HEK293T (cell line): Measurements from ENCODE around the gene MYLK4.
"Not testable (repeated sequence)": the region's sequence is repeated elsewhere in the genome, so short reads cannot be mapped to it uniquely, and the experiment has no call there.

Experiments
- CTCF ChIA-PET: fragments of 350-600 bp; formaldehyde crosslinking; extraction: SDS; loops from one replicate; lab custom pipeline; 2021; ENCODE audit warnings: antibody characterized with exemption, inconsistent platforms; lab: Yijun Ruan, JAX
- POLR2A ChIA-PET: fragments of 350-600 bp; formaldehyde crosslinking; extraction: SDS; loops from one replicate; lab custom pipeline; 2020; ENCODE audit warnings: antibody characterized with exemption, inconsistent platforms; lab: Yijun Ruan, JAX
- DNase-seq: peaks from one replicate; pipeline ENCODE4 v3.0.0; 2012; ENCODE audit warnings: mixed read lengths; ENCODE audit errors: extremely low spot score
- ARNT ChIP-seq: fragments of 450-650 bp; IDR thresholded peaks from 2 replicates; pipeline ENCODE4 v1.6.1; 2017; ENCODE audit warnings: mild to moderate bottlenecking
- BHLHE40 ChIP-seq: fragments of 450-650 bp; IDR thresholded peaks from 2 replicates; pipeline ENCODE4 v1.6.1; 2016; ENCODE audit warnings: mild to moderate bottlenecking, moderate library complexity, borderline replicate concordance
- CTBP1 ChIP-seq: fragments of 450-650 bp; IDR thresholded peaks from 2 replicates; pipeline ENCODE4 v1.6.1; 2016; ENCODE audit warnings: borderline replicate concordance
- ELF4 ChIP-seq: fragments of 450-650 bp; IDR thresholded peaks from 2 replicates; pipeline ENCODE4 v1.6.1; 2017; ENCODE audit warnings: antibody characterized with exemption
- FOXA1 ChIP-seq: fragments of 450-650 bp; IDR thresholded peaks from 2 replicates; pipeline ENCODE4 v1.6.1; 2016; ENCODE audit warnings: mild to moderate bottlenecking
- FOXK2 ChIP-seq: fragments of 450-650 bp; IDR thresholded peaks from 2 replicates; pipeline ENCODE4 v1.6.1; 2016; ENCODE audit warnings: mild to moderate bottlenecking
- FOXM1 ChIP-seq: fragments of 450-650 bp; IDR thresholded peaks from 2 replicates; pipeline ENCODE4 v1.6.1; 2017; ENCODE audit warnings: mild to moderate bottlenecking, borderline replicate concordance
- HDGF ChIP-seq: fragments of 450-650 bp; IDR thresholded peaks from 2 replicates; pipeline ENCODE4 v1.6.1; 2017; ENCODE audit warnings: antibody characterized with exemption, borderline replicate concordance
- L3MBTL2 ChIP-seq: fragments of 450-650 bp; conservative IDR thresholded peaks from 2 replicates; pipeline ENCODE4 v1.6.1; 2016; ENCODE audit warnings: mild to moderate bottlenecking
- LEF1 ChIP-seq: fragments of 450-650 bp; IDR thresholded peaks from 2 replicates; pipeline ENCODE4 v1.6.1; 2017; ENCODE audit warnings: mild to moderate bottlenecking, borderline replicate concordance
- NFRKB ChIP-seq: fragments of 450-650 bp; IDR thresholded peaks from 2 replicates; pipeline ENCODE4 v1.6.1; 2016; ENCODE audit warnings: mild to moderate bottlenecking, moderate library complexity
- SP1 ChIP-seq: fragments of 450-650 bp; IDR thresholded peaks from 2 replicates; pipeline ENCODE4 v1.6.1; 2017
- SUZ12 ChIP-seq: fragments of 450-650 bp; IDR thresholded peaks from 2 replicates; pipeline ENCODE4 v1.6.1; 2016; ENCODE audit warnings: mild to moderate bottlenecking
- TARDBP ChIP-seq: fragments of 450-650 bp; IDR thresholded peaks from 2 replicates; pipeline ENCODE4 v1.6.1; 2016
- ZNF384 ChIP-seq: fragments of 450-650 bp; IDR thresholded peaks from 2 replicates; pipeline ENCODE4 v1.6.1; 2016
- TF ChIP-seq, protein P1 (sequence below): fragments of 450-650 bp; IDR thresholded peaks from 2 replicates; pipeline ENCODE4 v1.6.1; 2016

Gene MYLK4

DNA sequence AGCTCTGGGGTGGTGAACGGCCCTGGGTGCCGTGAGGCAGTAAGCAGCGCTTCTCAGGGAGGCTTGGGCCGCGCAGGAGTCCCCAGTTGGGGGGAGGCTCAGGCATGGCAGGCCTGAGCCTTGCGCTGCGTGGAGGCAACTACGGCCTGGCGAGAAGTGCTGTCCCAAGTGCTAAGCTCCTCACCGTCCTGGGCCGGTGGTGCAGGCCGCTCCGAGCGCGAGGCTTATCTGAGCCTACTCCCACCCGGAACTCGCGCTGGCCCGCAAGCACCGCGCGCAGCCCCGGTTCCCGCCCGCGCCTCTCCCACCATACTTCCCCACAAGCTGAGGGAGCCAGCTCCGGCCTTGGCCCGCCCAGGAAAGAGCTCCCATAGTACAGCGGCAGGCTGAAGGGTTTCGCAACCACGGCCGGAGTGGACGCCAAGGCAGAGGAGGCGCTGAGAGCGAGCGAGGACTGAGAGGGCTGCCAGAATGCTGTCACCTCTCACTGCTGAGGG is 12.7 kb upstream of the MYLK4 start:
- POLR2A ChIA-PET = interaction anchor here (1.3 to 1.7 kb wide), 3 partner anchors 10 to 26 kb away, joined by 3 to 4 read pairs (median 3); partner anchors contain the start of gene MYLK4
- no peak for DNase-seq
- CTCF ChIA-PET = interaction anchor here (0.7 to 2.7 kb wide), 3 partner anchors 13 to 71 kb away, joined by 3 to 18 read pairs (median 8); partner anchors contain the start of gene MYLK4
- TF ChIP-seq, protein P1, sequence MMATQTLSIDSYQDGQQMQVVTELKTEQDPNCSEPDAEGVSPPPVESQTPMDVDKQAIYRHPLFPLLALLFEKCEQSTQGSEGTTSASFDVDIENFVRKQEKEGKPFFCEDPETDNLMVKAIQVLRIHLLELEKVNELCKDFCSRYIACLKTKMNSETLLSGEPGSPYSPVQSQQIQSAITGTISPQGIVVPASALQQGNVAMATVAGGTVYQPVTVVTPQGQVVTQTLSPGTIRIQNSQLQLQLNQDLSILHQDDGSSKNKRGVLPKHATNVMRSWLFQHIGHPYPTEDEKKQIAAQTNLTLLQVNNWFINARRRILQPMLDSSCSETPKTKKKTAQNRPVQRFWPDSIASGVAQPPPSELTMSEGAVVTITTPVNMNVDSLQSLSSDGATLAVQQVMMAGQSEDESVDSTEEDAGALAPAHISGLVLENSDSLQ = no peak
- TF ChIP-seq SP1 (no peak), LEF1 (no peak), L3MBTL2 (no peak), NFRKB (no peak)

DNA sequence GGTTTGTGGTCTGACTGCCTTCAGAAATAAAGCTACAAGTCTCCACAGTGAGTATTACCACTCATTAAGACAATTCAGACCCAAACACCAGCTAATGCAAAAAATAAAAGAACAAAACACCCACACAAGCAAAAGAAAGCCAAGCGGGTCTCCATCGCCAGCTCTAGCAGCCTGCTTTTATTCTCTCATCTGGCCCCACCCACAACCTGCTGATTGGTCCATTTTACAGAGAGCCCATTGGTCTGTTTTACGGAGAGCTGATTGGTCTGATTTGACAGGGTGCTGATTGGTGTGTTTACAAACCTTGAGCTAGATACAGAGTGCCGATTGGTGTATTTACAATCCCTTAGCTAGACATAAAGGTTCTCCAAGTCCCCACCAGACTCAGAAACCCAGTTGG is 12.1 kb upstream of the MYLK4 start:
- ChIA-PET POLR2A (interaction anchor here (1.3 to 1.7 kb wide), 3 partner anchors 11 to 25 kb away, joined by 3 to 4 read pairs (median 3); partner anchors contain the start of gene MYLK4), CTCF (interaction anchor here (1.1 to 2.7 kb wide), 2 partner anchors 12 to 24 kb away, joined by 8 to 18 read pairs; partner anchors contain the start of gene MYLK4)
- not testable (repeated sequence) for DNase-seq

- TF ChIP-seq HDGF = no peak
- peak; percentile 66; the same call in 1 of the 2 replicates for TF ChIP-seq ZNF384
- no peak for DNase-seq
- POLR2A ChIA-PET = interaction anchor here (1.0 kb wide), 1 partner anchor 9 kb away, joined by 3 read pairs; no protein-coding TSS in a partner anchor
- CTCF ChIA-PET = interaction anchor here (0.7 to 2.7 kb wide), 4 partner anchors 10 to 38 kb away, joined by 3 to 18 read pairs (median 5); no protein-coding TSS in a partner anchor
Observed at GRCh38 chr6:2760882-2761842, 10.4 kb upstream of the MYLK4 start.

- ChIA-PET POLR2A (no interaction called here), CTCF (interaction anchor here (2.2 to 3.1 kb wide), 2 partner anchors 9 to 21 kb away, joined by 14 to 16 read pairs; partner anchors contain the start of gene MYLK4)
- DNase-seq = no peak
- TF ChIP-seq TARDBP (no peak), SUZ12 (no peak), FOXA1 (no peak), CTBP1 (no peak), L3MBTL2 (no peak), BHLHE40 (no peak), LEF1 (no peak), HDGF (no peak), FOXK2 (no peak), SP1 (no peak), ELF4 (no peak), NFRKB (no peak), ARNT (no peak), ZNF384 (no peak), FOXM1 (no peak)
- TF ChIP-seq, protein P1 = no peak
Observed at GRCh38 chr6:2758980-2759379, 8.3 kb upstream of the MYLK4 start.

DNA sequence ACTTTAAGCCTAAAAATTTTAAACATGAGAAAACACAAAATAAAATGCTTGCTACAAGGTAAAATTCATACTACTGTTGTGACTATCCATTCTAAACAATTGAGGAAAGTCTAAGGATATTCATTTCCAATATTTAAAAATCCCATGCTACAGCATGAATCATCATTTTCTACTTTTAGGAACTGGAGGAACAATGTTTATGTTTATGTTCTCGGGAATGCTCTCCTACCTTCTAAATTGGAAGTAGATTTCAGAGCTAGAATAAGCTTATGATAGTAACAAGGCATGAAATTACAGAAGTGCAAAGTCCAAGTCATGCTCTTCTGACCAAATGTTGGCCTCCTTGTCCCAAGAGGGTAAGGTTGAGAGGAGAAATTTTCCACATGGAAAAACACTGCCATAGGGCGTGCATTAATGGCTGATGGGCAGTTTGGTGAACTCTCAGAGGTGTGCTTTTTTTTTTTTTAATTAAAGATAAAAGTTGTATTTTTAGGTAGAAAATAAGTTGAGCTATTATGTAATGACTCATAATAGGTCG is 6.0 kb upstream of the MYLK4 start:
- ChIA-PET POLR2A (interaction anchor here (1.2 to 1.3 kb wide), 2 partner anchors 30 to 232 kb away, joined by 3 to 4 read pairs; no protein-coding TSS in a partner anchor), CTCF (interaction anchor here (3.1 kb wide), 1 partner anchor 19 kb away, joined by 14 read pairs; no protein-coding TSS in a partner anchor)
- no peak for TF ChIP-seq BHLHE40
- TF ChIP-seq, protein P1 = no peak
- TF ChIP-seq SP1 = no peak
- TF ChIP-seq TARDBP = no peak
- no peak for TF ChIP-seq FOXK2
- no peak for TF ChIP-seq HDGF
- no peak for DNase-seq

DNA sequence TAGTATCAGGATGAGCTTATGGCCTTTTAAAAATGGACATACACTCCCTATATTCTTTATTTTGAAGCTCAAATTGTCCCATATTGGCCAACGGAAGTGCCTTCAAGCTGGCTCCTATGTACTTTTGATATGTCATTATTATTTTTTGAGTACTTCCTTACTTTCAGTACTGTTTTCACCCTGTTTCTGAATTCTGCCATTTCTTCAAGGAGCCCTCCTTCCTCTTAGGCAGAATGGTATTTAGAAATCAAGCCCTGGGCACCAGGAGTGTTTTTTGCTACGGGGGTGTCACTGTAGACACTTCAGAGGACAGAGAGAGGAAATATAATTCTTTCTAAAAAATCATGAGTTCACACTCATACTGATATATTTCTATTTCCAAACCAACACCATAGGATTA is 5.5 kb upstream of the MYLK4 start:
- POLR2A ChIA-PET = interaction anchor here (1.2 kb wide), 1 partner anchor 30 kb away, joined by 4 read pairs; no protein-coding TSS in a partner anchor
- TF ChIP-seq, protein P1 = no peak
- CTCF ChIA-PET = interaction anchor here (3.1 kb wide), 1 partner anchor 18 kb away, joined by 14 read pairs; no protein-coding TSS in a partner anchor
- no peak for DNase-seq
